Stimulated activated naive CD4-positive, alpha-beta T cell treated with Interleukin-2 at 50 U/mL for 16 hours (primary cell): Measurements from ENCODE around the gene DNMT1.
"Not testable (repeated sequence)": the region's sequence is repeated elsewhere in the genome, so short reads cannot be mapped to it uniquely, and the experiment has no call there.

Experiments used
- DNase-seq: peaks from one replicate; lab custom pipeline; 2025; lab: John Stamatoyannopoulos, UW

DNMT1 gene

DNA sequence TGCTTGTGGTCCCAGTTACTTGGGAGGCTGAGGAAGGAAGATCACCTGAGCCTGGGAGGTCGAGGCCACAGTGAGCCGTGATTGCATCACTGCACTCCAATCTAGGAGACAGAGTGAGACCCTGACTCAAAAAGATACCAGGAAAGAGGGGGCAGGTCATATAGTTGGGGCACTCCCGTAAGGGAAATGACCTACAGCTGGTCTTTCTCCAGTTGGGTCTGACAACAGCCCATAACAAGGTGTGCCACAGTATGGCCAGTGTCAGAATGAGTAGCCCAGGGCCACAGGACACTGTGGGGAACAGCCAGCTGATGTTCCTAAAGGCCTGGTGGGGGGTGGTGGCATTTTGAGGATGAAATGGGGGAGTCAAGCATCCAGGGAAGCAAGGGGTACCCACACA lies 10.8 kb downstream of the DNMT1 start:
- DNase-seq: no peak

DNA sequence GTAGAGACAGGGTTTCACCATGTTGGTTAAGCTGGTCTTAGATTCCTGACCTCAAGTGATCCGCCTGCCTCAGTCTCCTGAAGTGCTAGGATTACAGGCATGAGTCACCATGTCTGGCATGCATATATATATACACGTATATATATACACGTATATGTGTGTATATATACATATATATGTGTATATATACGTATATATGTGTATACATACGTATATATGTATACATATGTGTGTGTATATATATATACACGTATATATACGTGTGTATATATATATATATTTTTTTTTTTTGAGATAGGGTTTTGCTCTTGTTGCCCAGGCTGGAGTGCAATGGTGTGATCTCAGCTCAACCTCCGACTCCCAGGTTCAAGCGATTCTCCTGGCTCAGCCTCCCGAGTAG lies 11.9 kb downstream of the DNMT1 start:
- no peak for DNase-seq

DNA sequence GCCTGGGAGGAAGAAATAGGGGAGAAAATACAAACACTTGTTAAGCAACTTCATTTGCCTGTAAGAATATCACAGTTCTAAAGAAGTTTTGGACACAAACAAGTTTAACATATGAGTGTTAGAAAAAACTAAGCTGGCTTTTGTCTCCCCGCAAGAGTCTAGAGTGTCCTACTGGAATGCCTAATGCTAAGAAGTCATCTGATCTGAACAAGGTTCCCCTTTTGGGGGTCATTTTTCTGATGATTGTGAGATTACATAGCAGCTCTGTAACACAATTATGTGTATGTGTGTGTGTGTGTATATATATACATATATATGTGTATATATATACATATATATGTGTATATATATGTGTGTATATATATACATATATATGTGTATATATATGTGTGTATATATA lies 12.7 kb downstream of the DNMT1 start:
- no peak for DNase-seq

DNA sequence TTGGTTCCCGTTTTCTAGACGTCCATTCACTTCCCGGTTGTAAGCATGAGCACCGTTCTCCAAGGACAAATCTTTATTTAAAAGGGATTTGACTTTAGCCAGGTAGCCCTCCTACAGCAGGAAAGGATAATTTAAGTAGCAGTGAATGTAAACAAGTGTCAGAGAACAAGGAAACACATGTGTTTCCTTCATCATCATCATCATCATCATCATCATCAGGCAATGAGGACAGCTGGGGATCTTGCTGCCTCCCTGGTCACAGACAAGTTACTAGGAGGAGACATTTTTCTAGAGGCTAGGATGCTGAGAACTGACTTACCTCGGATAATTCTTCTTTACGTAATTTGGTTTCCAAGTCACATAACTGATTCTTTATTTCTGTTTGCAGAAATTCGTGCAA lies 14.3 kb downstream of the DNMT1 start:
- DNase-seq: no peak

DNA sequence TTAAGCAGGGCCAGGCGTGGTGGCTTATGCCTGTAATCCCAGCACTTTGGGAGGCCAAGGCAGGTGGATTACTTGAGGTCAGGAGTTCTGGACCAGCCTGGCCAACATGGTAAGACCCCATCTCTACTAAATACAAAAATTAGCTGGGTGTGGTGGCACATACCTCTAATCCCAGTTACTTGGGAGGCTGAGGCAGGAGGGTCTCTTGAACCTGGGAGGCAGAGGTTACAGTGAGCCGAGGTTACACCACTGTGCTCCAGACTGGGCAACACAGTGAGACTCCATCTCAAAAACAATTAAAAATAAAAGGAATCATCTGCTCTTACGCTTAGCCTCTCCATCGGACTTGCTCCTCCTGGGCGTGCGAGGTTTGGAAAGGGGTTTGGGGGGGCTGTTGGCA lies 14.7 kb downstream of the DNMT1 start:
- DNase-seq: not testable (repeated sequence)

DNA sequence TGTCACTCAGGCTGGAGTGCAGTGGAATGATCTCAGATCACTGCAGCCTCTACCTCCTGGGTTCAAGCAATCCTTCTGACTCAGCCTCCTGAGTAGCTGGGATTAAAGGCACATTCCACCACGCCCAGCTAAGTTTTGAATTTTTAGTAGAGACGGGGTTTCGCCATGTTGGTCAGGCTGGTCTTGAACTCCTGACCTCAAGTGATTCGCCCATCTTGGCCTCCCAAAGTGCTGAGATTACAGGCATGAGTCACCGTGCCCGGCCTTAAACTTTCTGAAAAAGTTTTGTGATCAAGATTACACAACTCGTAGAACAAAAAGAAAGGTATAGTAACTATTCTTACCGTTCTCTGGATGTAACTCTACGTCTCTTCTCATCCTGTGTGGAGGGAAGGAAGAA lies 21.2 kb downstream of the DNMT1 start:
- DNase-seq: no peak

DNA sequence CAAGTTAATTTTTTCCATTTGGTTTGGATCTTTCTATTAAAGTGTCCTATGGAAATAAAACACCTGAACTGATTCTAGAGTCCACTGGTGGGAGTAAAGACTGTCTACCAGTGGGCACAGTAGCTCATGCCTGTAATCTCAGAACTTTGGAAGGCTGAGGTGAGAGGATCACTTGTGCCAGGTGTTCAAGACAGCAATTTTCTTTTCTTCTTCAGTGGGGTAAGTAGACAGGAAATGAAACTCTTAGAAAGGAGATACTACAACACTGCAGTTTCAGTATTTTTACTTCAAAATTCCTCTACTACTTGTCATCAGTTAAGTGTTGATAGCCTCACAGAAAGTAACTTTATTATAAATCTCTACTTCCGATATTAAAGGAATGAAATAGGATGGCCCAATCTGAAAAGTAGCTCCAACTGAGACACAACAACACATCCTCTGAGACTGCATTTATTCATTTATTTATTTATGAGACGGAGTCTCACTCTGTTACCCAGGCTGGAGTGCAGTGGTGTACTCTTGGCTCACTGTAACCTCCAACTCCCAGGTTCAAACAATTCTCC lies 26.3 kb downstream of the DNMT1 start:
- DNase-seq: no peak

DNA sequence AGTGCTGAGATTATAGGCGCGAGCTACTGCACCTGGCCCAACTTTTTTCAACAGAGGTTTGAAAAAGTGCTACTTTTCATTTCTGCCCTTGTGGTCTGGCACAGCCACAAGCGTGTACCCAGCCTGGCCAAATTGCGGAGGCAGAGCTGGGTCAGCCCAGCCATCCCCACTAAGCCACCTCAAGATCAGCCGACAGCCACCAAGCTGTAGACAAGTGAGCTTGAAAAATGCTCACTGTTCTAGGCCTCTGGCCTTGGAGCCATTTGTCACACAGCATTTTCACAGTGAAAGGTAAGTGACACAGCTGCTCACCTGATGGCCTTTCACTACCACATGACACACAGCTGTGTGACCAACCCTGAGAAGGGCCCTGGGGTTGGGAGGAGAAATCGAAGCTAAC lies 27.3 kb downstream of the DNMT1 start:
- no peak for DNase-seq

DNA sequence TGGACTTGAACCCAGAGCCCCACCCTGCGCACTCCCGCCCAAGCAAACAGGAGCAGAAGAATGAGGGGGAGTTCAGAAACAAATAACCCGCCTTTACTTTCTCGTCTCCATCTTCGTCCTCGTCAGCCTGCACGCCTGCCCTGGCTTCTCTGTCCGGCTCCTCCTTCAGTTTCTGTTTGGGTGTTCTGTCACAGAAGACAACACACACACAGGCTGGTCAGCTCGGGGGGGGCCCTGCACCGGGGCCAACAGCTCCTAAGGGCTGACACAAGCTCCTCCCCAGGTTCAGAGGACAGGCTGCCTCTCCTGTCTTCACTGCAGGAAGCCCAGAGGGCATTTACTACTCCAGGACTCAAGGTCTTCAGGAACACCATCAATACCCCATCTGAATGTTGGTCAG lies 28.3 kb downstream of the DNMT1 start:
- not testable (repeated sequence) for DNase-seq

DNA sequence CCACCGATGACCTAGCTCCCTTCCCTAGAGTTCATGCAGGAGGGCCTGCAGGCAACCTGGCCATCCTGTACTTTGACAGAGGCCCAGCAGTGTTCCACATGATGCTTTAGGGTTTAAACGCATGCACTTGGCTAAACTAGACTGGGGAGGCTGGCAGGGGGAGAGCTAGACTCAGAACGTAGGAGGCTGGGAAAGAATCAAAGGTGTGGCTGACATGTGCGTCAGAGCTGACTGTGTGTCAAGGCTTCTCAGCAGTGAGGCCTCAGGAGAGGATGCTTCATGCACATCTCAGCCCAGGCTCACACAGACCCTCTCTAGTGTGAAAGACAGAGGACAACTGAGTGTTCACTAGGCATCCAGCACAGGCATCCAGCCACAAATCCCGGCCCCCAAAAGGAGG lies 28.7 kb downstream of the DNMT1 start:
- no peak for DNase-seq

DNA sequence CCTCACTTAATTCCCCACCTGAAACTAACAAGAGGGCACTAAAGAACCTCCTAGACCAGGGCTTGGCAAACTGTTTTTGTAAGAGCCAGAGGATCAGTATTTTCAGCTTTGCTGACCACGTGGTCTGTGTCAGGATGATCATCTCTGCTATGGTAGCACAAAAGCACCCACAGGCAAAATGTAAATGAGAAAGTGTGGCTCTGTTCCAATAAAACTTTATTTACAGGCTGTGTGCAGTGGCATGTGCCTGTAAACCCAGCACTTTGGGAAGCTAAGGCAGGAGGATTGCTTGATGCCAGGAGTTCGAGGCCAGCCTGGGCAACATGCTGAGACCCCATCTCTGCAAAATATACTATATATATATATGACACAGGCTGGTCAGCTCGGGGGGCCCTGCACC lies 31.2 kb downstream of the DNMT1 start:
- DNase-seq: no peak

DNA sequence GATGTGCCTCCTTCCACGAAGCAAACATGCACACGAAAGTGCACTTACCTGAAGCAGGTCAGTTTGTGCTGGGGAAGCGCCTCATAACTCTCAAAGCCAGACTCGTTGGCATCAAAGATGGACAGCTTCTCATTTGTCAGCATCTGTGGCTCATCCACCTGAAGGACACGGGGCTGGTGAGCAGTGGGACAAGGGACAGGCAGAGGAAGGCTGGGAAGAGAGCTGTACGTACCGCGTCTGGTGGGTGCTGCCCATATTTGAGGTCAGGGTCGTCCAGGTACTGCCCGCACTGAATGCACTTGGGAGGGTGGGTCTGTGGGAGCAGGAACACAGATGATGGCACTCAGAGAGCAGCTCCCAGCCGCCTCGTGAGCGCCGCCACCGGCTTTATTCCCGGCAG lies 35.1 kb downstream of the DNMT1 start:
- no peak for DNase-seq

DNA sequence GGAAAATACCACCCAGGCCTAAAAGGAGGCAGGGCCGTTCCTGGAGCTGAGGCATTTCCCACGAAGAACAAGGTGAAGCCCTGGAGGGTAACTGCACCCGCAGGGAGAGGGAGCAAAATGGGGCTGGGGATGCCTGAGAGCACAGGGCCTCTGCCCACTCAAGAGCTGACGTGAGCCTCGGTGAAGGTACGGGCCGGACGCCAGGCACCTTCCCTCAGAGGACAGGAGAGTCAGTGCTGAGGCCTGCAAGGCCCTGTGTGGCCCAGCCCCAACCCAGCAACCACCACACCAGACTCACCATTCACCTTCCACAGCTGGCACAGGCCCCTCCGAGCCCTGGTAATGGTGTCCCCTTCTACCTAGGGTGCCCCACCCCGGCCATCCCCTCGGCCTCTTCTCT lies 36.3 kb downstream of the DNMT1 start:
- no peak for DNase-seq

DNA sequence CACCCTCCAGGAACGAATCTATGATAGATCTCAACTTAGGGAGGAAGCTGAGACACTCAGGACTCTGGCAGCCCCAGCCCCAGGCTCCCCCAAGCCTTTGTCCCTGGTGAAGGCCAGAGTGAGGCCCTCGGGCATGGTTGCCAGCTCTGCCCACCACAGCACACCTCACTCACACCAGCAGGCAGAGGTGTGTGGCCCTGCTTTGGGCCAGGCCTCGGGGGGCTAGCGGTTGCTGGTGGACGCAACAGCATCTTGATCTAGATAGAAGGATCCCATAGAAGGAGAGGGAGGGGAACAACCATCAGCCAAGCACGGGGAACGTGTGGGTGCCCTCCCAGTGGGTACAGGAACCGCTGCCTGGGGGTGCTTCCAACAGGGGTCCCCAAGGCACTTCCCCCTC lies 36.7 kb downstream of the DNMT1 start:
- no peak for DNase-seq

DNA sequence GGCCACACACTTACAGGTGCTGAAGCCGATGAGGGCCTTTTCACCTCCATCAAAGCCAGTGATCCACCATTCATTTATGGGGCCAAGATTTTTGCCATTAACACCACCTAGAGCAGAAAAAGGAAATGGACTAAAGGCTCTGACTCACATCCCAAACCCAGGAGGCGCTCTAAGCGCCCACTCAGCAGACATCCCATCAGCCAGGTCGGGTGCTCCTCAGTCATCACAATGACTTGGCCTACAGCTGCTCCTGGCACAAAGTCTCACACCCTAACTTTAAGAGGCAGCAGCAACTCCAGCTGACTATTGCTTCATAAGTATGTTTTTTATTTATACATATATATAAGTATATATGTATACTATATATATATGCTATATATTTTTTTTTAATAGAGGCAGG lies 38.9 kb downstream of the DNMT1 start:
- no peak for DNase-seq

DNA sequence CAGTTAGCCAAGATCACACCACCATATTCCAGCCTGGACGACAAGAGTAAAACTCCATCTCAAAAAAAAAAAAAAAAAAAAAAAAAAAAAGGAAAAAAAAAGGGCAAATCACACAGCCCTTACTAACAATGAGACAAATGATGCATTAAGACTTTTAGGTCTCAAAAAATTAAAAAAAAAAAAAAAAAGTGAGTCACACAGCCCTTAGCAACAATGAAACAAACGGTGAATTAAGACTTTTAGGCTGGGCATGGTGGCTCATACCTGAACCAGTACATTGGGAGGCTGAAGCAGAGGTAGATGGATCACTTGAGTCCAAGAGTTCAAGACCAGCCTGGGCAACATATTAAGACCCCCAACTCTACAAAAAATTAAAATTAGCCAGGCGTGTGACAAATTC lies 42.7 kb downstream of the DNMT1 start:
- no peak for DNase-seq

DNA sequence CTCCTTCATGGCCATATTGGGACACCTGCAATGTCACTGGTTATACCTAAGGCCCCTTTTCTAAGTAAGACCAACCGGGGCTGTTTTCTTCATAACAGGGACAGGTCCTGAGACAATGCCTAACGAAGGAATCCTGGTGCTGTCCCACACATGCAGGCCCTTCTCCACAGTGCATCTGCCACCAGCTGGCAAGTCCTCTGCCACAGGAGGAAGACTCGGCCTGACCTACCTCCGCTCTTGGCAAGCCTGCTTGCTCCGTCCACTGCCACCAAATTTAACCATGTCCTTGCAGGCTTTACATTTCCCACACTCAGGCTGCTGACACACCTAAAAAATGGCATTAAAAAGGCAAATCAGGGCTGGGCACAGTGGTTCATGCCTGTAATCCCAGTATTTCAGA lies 43.2 kb downstream of the DNMT1 start:
- no peak for DNase-seq

DNA sequence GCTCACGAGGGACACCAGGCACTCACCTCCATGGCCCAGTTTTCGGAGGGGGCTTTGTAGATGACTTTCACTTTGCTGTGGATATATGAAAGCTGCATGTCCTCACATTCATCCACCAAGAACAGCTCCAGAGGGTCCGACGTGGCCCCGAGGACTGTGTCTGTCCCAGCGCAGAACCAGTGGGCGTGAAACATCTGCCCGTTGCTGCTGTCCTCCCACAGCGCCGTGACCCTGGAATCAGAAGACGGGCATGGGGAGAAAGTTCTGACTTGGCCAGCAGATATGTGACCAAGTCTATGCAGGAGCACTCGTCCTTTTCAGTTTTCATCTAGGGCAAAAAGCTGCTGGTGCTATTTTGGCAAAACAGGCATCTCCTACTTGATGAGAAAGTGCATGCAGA lies 45.3 kb downstream of the DNMT1 start:
- DNase-seq: no peak

DNA sequence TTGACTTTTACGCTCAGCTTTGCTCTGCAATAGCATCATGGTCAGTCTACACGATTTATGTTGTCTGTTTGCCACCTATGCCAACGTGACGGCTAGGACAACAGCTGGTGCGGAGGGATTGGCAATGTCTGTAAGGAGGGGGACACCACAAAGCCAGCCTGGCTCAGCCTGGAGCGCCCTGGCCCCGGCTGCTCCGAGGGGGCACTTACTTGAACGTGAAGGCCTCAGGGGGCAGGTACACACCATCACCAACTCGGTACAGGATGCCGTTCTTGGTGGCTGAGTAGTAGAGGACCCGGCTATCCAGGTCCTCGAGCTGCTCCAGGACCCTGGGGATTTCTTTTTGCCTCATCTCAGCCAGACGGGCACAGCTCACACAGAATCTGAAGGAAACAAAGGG lies 48.6 kb downstream of the DNMT1 start:
- no peak for DNase-seq

DNA sequence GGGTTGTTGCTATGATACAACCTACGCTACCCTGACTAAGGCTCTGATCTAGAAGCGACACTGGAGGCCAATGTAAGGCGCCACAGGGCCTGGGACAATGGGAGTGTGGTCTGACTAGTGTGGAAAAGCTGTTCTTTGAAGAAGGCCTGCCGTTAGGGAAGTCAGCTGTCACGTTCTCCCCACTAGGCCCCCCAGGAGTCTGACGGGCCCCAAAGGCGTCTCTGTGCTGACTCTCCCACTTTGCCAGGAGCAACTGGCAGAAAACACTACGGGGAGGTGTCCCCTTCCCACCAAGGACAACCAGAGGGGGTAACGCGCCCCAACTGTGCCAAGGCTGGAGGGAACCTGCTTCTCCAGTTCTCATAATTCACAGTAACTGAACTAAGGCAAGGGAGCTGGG lies 49.7 kb downstream of the DNMT1 start:
- no peak for DNase-seq

DNA sequence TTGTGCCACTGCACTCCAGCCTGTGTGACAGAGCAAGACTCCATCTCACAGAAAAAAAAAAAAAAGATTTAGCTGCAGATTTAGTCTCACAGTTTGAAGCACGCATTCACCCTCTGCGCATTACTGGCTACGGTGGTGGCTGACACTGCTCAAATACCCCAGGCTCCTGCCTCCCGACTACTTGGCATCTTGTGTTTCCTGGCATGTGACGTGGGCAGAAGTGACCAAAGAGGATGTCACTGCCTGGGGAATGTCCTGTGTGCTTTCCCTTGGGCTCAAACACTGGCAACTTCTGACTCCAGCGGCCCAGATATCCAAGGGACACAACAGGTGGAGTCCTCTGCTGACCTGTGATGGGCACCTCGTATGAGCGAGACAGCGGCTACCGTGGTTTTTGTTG lies 50.4 kb downstream of the DNMT1 start:
- no peak for DNase-seq

DNA sequence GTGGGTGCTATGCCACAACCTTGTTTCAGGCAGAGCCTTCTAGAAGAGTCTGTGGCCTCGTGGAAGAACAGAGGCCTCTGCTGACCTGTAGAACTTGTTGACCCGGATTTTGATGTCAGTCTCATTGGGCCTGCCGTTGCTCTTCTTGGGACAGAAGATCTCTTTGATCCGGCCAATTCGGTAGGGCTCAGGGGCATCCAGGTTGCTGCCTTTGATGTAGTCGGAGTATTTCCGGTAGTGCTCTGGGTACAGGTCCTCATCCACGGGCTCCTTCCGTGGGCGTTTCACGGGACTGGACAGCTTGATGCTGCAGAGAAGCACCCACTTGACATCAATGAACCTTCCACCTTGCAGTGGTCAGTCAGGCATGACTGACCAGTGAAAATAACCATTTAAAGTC lies 51.1 kb downstream of the DNMT1 start:
- DNase-seq: no peak

DNA sequence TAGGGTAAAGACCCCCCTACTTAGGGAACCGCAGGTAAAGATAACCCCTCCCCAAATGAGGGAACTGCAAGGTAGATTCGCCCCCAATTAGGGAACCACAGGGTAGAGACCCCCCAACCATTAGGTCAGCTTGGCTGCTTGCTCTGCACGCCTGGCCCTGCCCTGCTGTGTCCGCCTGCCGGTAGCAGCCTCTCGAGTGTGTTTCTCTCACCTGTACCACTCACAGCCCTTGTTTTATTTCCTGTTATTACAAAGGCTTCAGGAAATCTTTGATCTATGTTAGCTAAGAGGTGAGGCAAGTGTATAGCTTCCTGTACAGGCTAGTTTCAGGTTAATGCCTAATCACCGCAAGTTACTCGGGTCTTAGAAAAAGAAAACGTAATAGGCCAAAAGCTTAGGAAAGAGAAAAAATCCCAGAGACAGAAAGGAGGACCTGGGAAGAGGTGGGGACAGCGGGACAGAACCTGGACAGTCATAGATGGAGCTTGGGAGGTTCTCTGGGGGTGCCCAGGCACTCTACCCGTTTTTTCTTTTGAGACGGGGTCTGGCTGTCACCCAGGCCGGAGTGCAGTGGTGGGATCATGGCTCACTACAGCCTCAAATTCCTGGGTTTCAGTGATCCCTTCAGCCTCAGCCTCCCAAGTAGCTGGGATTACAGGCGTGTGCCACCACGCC lies 51.9 kb downstream of the DNMT1 start:
- peak; percentile 11 for DNase-seq

DNA sequence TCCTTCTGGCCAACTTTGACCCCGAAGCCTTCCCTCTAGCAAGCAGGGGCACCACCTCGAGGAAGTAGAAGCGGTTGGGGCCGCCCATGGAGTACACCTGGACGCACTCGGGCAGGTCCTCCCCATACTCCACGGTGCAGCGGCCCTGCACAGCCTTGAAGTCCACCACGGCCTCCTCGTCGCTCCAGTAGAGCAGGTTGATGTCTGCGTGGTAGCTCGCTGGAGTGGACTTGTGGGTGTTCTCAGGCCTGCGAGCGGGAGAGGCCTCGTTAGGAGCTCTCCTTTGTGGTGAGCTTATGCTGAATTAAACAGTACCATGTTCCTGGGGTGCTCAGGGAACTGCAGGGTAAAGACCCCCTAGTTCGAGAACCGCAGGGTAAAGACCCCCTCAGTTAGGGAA lies 52.8 kb downstream of the DNMT1 start:
- DNase-seq: no peak

DNA sequence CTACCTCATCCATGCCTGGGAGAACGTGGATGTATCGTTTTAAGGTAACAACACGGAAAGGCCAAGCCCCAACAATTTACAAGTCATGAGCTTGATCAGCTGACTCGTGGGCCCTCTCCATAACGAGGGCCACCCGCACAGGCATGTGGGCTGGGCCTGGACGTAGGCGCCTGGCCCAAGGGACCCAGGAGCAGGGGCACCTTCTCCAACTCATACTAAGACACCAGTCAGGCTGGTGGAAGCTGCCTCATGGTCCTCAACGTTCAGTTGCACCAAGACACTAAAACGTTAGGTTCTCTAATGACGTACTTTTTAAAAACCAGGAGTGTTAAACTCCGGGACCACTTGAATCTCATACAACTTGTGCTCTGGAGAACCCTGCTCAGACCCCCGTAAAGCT lies 53.3 kb downstream of the DNMT1 start:
- no peak for DNase-seq
